GM04503 (cell line): Measurements from ENCODE around the gene TBX1.

Experiments used
- DNase-seq: peaks from one replicate; pipeline ENCODE4 v3.0.0-alpha.2; 2012; ENCODE audit warnings: low read depth

Gene TBX1

GRCh38 chr22:19800306-19800705 lies 39.7 kb downstream of the TBX1 start:
- DNase-seq = no peak

GRCh38 chr22:19800761-19801244 lies 40.2 kb downstream of the TBX1 start:
- no peak for DNase-seq

GRCh38 chr22:19801340-19802000 lies 40.9 kb downstream of the TBX1 start:
- DNase-seq = no peak

- DNase-seq = no peak
These were observed 41.7 kb downstream of the TBX1 start for GRCh38 chr22:19802001-19802893.

- DNase-seq = no peak
These were observed 42.5 kb downstream of the TBX1 start for GRCh38 chr22:19802894-19803735.

- no peak for DNase-seq
These were observed 43.2 kb downstream of the TBX1 start for GRCh38 chr22:19803736-19804267.

- DNase-seq = no peak
These were observed 45.2 kb downstream of the TBX1 start for GRCh38 chr22:19805821-19806212.

GRCh38 chr22:19806213-19807160 lies 45.9 kb downstream of the TBX1 start:
- DNase-seq = no peak

GRCh38 chr22:19807161-19807913 lies 46.8 kb downstream of the TBX1 start:
- DNase-seq = no peak

GRCh38 chr22:19807914-19808872 lies 47.6 kb downstream of the TBX1 start:
- no peak for DNase-seq

- DNase-seq = no peak
These were observed 48.4 kb downstream of the TBX1 start for GRCh38 chr22:19808873-19809478.

GRCh38 chr22:19809741-19810140 lies 49.2 kb downstream of the TBX1 start:
- no peak for DNase-seq

- DNase-seq = peak; percentile 70
These were observed 50.0 kb downstream of the TBX1 start for GRCh38 chr22:19810381-19811201.

GRCh38 chr22:19811211-19811621 lies 50.6 kb downstream of the TBX1 start:
- DNase-seq = no peak

- DNase-seq = no peak
These were observed 51.5 kb downstream of the TBX1 start for GRCh38 chr22:19811811-19812771.

GRCh38 chr22:19812910-19813309 lies 52.3 kb downstream of the TBX1 start:
- DNase-seq = no peak
